ENCODE measurements around the gene ADAP2. TPM values are rescaled to one million over a fixed set of nuclear protein-coding genes. Genes with fewer than 3 reads are reported as not detected.
A peak's percentile ranks its signal among the peaks of the same experiment; 100 is the strongest.

Gene ADAP2
- total RNA-seq (2021) (0.69 to 1.7 TPM (median 1.2 TPM) in 3 replicates), Bru-seq, nascent RNA (percentile 20 among the genes with signal in this experiment)
- long read RNA-seq, experiment 1, partial matches to known transcripts: 1 of 3 reads
- long read RNA-seq, experiment 1, other reads (novel, unspliced or antisense): 2 of 3 reads
- long read RNA-seq, experiment 2, partial matches to known transcripts: 0 of 1 reads
- long read RNA-seq, experiment 2, other reads (novel, unspliced or antisense): 0 of 1 reads
- long read RNA-seq, experiment 3: 0 reads

- no peak within 1 kb of the TSS for H3K27ac Mint-ChIP-seq
- H3K9me3 Mint-ChIP-seq: no peaks in the 10 kb centered on the region
- ChIA-PET CTCF (interaction anchor here (1.1 kb wide), 1 partner anchor 87 kb away, joined by 3 read pairs; no protein-coding TSS in a partner anchor), POLR2A (interaction anchor here (0.6 to 0.7 kb wide), 4 partner anchors 15 to 345 kb away, joined by 3 to 4 read pairs (median 3); no protein-coding TSS in a partner anchor)
- H3K36me3 Mint-ChIP-seq: no peaks in the 10 kb centered on the region
- peak; percentile 68 for DNase-seq (ENCODE audit: low spot score)
- no peak for TF ChIP-seq NFATC4 (CRISPR knock-in tag; IDR thresholded peaks at IDR 0.05)
- no peak for TF ChIP-seq CBFB (CRISPR knock-in tag; IDR thresholded peaks at IDR 0.05; ENCODE audit: low read depth)
- no peak for TF ChIP-seq USF1 (CRISPR knock-in tag; IDR thresholded peaks at IDR 0.05)
- 0 out of 2 replicates have a peak, but pooled peaks have one; percentile 47 for TF ChIP-seq E2F5 (CRISPR knock-in tag; IDR thresholded peaks at IDR 0.05)
- TF ChIP-seq STAT6 (CRISPR knock-in tag; conservative IDR thresholded peaks at IDR 0.05; ENCODE audit: low read depth): no peak
- peak; percentile 44; the same call in 1 of the 2 replicates for TF ChIP-seq ZNF317 (CRISPR knock-in tag; IDR thresholded peaks at IDR 0.05; ENCODE audit: borderline replicate concordance, low read depth)
- TF ChIP-seq NFE2L1 (CRISPR knock-in tag; IDR thresholded peaks at IDR 0.05): no peak
- TF ChIP-seq ZNF232 (CRISPR knock-in tag; IDR thresholded peaks at IDR 0.05): no peak
- peak within 1 kb of the TSS; percentile 74 for H3K4me3 Mint-ChIP-seq
- H3K4me1 Mint-ChIP-seq: peaks cover 20% of the 10 kb centered on the region
- ATAC-seq: peak; percentile 85
- peaks cover 71% of the 10 kb centered on the region for H3K27me3 Mint-ChIP-seq (ENCODE audit: low read depth)
Observed at GRCh38 chr17:30921544-30922196, at the start of gene ADAP2. Gene ADAP2, plus strand, starts transcription at chr17:30921945. Its CDS starts 70 bp downstream, at chr17:30922015.

- Mint-ChIP-seq H3K27me3 (ENCODE audit: low read depth) (no peaks in the 10 kb centered on the region), H3K4me1 (no peaks in the 10 kb centered on the region), H3K4me3 (no peak overlapping the region), H3K27ac (no peak overlapping the region), H3K36me3 (peaks cover 34% of the 10 kb centered on the region), H3K9me3 (no peaks in the 10 kb centered on the region)
- no peak for ATAC-seq
- POLR2A ChIA-PET: interaction anchor here (1.0 kb wide), 1 partner anchor 13 kb away, joined by 3 read pairs; no protein-coding TSS in a partner anchor
- CTCF ChIA-PET: interaction anchor here (0.6 to 0.7 kb wide), 2 partner anchors 193 to 438 kb away, joined by 3 to 4 read pairs; no protein-coding TSS in a partner anchor
- TF ChIP-seq MYBL2 (CRISPR knock-in tag; IDR thresholded peaks at IDR 0.05) (no peak), TEAD1 (CRISPR knock-in tag; IDR thresholded peaks at IDR 0.05) (no peak), ZNF532 (CRISPR knock-in tag; IDR thresholded peaks at IDR 0.05; ENCODE audit: borderline replicate concordance) (no peak), ETV6 (CRISPR knock-in tag; IDR thresholded peaks at IDR 0.05) (no peak), PRRX2 (CRISPR knock-in tag; IDR thresholded peaks at IDR 0.05) (no peak), NR1H2 (CRISPR knock-in tag; IDR thresholded peaks at IDR 0.05) (no peak), MXD4 (CRISPR knock-in tag; IDR thresholded peaks at IDR 0.05; ENCODE audit: borderline replicate concordance) (no peak), KAT7 (CRISPR knock-in tag; IDR thresholded peaks at IDR 0.05; ENCODE audit: borderline replicate concordance) (no peak)
- DNase-seq (ENCODE audit: low spot score): no peak
Observed at GRCh38 chr17:30886187-30886586, 35.6 kb upstream of the ADAP2 start.

All from WTC11 (cell line).